H1 (cell line): Measurements from ENCODE around the gene KIR2DL3. TPM values are rescaled to one million over a fixed set of nuclear protein-coding genes. Genes with fewer than 3 reads are reported as not detected.

Experiments used
- CHD2 ChIP-seq: IDR thresholded peaks from 2 replicates; pipeline ENCODE4 v1.6.1; 2012; ENCODE audit warnings: low read length, improper control_type of control experiment
- CREB1 ChIP-seq: IDR thresholded peaks from 2 replicates; pipeline ENCODE4 v1.6.1; 2012; ENCODE audit warnings: inconsistent platforms
- GTF2F1 ChIP-seq: IDR thresholded peaks from 2 replicates; pipeline ENCODE4 v1.6.1; 2012; ENCODE audit warnings: low read depth, low read length, improper control_type of control experiment, borderline replicate concordance
- JUND ChIP-seq: IDR thresholded peaks from 2 replicates; pipeline ENCODE4 v1.6.1; 2011; ENCODE audit warnings: mild to moderate bottlenecking, improper control_type of control experiment, low read length
- SIRT6 ChIP-seq: IDR thresholded peaks from one replicate; pipeline ENCODE4 v1.7.1; 2012; ENCODE audit warnings: low read length, inconsistent platforms
- SP4 ChIP-seq: IDR thresholded peaks from 2 replicates; pipeline ENCODE4 v1.6.1; 2012; ENCODE audit warnings: low read length, inconsistent platforms
- TEAD4 ChIP-seq: IDR thresholded peaks from 2 replicates; pipeline ENCODE4 v1.6.1; 2012; ENCODE audit warnings: low read depth, low read length, inconsistent platforms, mixed read lengths
- polyA plus RNA-seq, 7 experiments: library from polyadenylated mRNA; depleted of rRNA in 3 of 7; stranded (reverse) in 5 of 7; unstranded in 2 of 7; fragments of >200 nt in 5 of 7; fragments of 200-250 nt in 2 of 7; gene quantifications; 1 replicate in 5 of 7; 2 replicates in 1 of 7; 4 replicates in 1 of 7; pipeline versions ENCODE4 v1.2.1 to v1.2.3, GENCODE V29; 2011 to 2013; ENCODE audit warnings: missing spikeins in 2 of 7, mixed read lengths in 2 of 7
- total RNA-seq: library from RNA; stranded (reverse); fragmentation: NEBNext Ultra II Directional; extraction: Animal tissue kit (Norgen Biotek cat#: 25700); gene quantifications from 2 replicates; pipeline ENCODE4 v1.2.1, GENCODE V29; 2021
- TF ChIP-seq, protein P1 (sequence below): IDR thresholded peaks from 2 replicates; pipeline ENCODE4 v1.6.1; 2011; ENCODE audit warnings: low read depth, mild to moderate bottlenecking, low read length; ENCODE audit not compliant: insufficient read depth

Gene KIR2DL3
- total and polyA plus RNA-seq, 2 of the 8 experiments (the other 6 are each of a cell fraction or from before 2014, with no cell fraction given), result not detected

DNA sequence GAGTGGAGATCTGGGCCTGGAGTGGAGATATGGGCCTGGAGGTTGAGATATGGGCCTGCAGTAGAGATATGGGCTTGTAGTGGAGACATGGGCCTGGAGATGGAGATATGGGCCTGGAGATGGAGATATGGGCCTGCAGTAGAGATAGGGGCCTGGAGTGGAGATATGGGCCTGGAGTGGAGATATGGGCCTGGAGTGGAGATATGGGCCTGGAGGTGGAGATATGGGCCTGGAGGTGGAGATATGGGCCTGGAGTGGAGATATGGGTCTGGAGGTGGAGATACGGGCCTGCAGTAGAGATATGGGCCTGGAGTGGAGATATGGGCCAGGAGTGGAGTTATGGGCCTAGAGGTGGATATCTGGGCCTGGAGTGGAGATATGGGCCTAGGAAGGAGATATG, 402 bp downstream of the KIR2DL3 start (continued):
- TF ChIP-seq SIRT6, result no peak
- no peak for TF ChIP-seq CREB1
- TF ChIP-seq JUND, result no peak
- TF ChIP-seq TEAD4, result no peak
- no peak for TF ChIP-seq CHD2
- TF ChIP-seq, protein P1, sequence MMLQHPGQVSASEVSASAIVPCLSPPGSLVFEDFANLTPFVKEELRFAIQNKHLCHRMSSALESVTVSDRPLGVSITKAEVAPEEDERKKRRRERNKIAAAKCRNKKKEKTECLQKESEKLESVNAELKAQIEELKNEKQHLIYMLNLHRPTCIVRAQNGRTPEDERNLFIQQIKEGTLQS, result no peak
- no peak for TF ChIP-seq GTF2F1
- no peak for TF ChIP-seq SP4
